MCF 10A (cell line): ENCODE data around the gene AP5S1. TPM values are rescaled to one million over a fixed set of nuclear protein-coding genes. Genes with fewer than 3 reads are reported as not detected.
"Not testable (repeated sequence)": the region's sequence is repeated elsewhere in the genome, so short reads cannot be mapped to it uniquely, and the experiment has no call there.

Experiments used
- BruUV-seq: library from RNA; stranded (reverse); fragments of 400-500 nt; replicated peaks from 2 replicates; lab custom pipeline; 2021; lab: Mats Ljungman, UMichigan
- CTCF ChIA-PET: fragments of 300-600 bp; sonication (Branson Sonifier 250); formaldehyde crosslinking; extraction: SDS; loops from one replicate; lab custom pipeline; 2021; ENCODE audit warnings: antibody characterized with exemption, inconsistent platforms; lab: Yijun Ruan, JAX
- POLR2A ChIA-PET: fragments of 300-600, 350-650 bp; sonication (Branson Sonifier 250); formaldehyde crosslinking; extraction: SDS; loops from one replicate; lab custom pipeline; 2020; ENCODE audit warnings: antibody characterized with exemption, inconsistent platforms; lab: Yijun Ruan, JAX
- DNase-seq: peaks from one replicate; pipeline ENCODE4 v3.0.0-alpha.2; 2018; ENCODE audit not compliant: unreplicated experiment
- H3K27ac Mint-ChIP-seq: one replicate; pipeline ENCODE4 v1.8.0; 2022; ENCODE audit warnings: mild to moderate bottlenecking, low read depth, mixed read lengths; ENCODE audit not compliant: unreplicated experiment
- H3K27me3 Mint-ChIP-seq: one replicate; pipeline ENCODE4 v1.8.0; 2022; ENCODE audit warnings: mixed read lengths; ENCODE audit not compliant: insufficient read depth, unreplicated experiment
- H3K36me3 Mint-ChIP-seq: one replicate; pipeline ENCODE4 v1.8.0; 2022; ENCODE audit warnings: mild to moderate bottlenecking, moderate library complexity, mixed read lengths; ENCODE audit not compliant: insufficient read depth, unreplicated experiment
- H3K4me1 Mint-ChIP-seq: one replicate; pipeline ENCODE4 v1.8.0; 2022; ENCODE audit warnings: mixed read lengths; ENCODE audit not compliant: insufficient read depth, unreplicated experiment
- H3K4me3 Mint-ChIP-seq: one replicate; pipeline ENCODE4 v1.8.0; 2022; ENCODE audit warnings: mild to moderate bottlenecking, moderate library complexity, mixed read lengths; ENCODE audit not compliant: unreplicated experiment
- H3K9me3 Mint-ChIP-seq: one replicate; pipeline ENCODE4 v1.8.0; 2022; ENCODE audit warnings: mixed read lengths; ENCODE audit not compliant: unreplicated experiment
- intact Hi-C: fragments of 100-400 bp; cut with micrococcal nuclease; formaldehyde crosslinking; loops from 2 replicates; pipeline ENCODE4 v1.14.1; 2022
- total RNA-seq: library from RNA; stranded (reverse); gene quantifications from 2 replicates; pipeline ENCODE4 v1.2.3, GENCODE V29; 2022
- TF ChIP-seq, protein P1 (sequence below): fragments of 200-600 bp; IDR thresholded peaks from one replicate; pipeline ENCODE4 v1.8.0; 2022; ENCODE audit warnings: antibody characterized with exemption, mild to moderate bottlenecking; ENCODE audit not compliant: unreplicated experiment

The AP5S1 gene
- total RNA-seq, 1 experiment from 2014 or later: 19.2 TPM

DNA sequence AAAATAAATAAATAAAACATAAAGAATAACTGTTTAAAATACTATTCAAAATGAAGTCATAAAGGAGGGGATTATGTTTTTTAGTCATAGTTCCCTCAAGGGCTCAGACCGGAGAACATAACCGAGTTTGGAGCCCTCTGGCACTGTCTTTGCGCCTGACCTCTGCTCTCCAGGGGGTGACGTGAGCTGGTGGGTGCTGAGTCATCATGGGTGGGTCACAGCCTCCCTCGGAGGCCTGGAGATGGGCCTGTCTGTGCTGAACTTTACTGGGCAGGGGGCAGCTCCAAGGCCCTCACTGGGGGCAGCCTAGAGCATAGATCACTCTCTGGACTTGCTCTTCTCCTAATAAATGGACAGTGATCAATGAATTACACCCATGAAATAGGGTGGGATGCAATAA, 23.1 kb downstream of the AP5S1 start:
- no peak overlapping the region for H3K4me3 Mint-ChIP-seq
- DNase-seq: peak; percentile 58
- H3K27ac Mint-ChIP-seq: peak overlapping the region; percentile 39
- TF ChIP-seq, protein P1, sequence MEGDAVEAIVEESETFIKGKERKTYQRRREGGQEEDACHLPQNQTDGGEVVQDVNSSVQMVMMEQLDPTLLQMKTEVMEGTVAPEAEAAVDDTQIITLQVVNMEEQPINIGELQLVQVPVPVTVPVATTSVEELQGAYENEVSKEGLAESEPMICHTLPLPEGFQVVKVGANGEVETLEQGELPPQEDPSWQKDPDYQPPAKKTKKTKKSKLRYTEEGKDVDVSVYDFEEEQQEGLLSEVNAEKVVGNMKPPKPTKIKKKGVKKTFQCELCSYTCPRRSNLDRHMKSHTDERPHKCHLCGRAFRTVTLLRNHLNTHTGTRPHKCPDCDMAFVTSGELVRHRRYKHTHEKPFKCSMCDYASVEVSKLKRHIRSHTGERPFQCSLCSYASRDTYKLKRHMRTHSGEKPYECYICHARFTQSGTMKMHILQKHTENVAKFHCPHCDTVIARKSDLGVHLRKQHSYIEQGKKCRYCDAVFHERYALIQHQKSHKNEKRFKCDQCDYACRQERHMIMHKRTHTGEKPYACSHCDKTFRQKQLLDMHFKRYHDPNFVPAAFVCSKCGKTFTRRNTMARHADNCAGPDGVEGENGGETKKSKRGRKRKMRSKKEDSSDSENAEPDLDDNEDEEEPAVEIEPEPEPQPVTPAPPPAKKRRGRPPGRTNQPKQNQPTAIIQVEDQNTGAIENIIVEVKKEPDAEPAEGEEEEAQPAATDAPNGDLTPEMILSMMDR: no peak
- no peaks in the 10 kb centered on the region for H3K27me3 Mint-ChIP-seq
- peaks cover 2% of the 10 kb centered on the region for H3K36me3 Mint-ChIP-seq
- POLR2A ChIA-PET: interaction anchor here (3.3 to 4.5 kb wide), 2 partner anchors 22 to 75 kb away, joined by 22 to 64 read pairs; partner anchors contain the start of genes ADISSP and AP5S1
- no TSS peak for BruUV-seq
- peaks cover 8% of the 10 kb centered on the region for H3K4me1 Mint-ChIP-seq
- intact Hi-C loops: no loop called here
- H3K9me3 Mint-ChIP-seq: no peaks in the 10 kb centered on the region
- CTCF ChIA-PET: interaction anchor here (0.5 to 2.9 kb wide), 5 partner anchors 8 to 93 kb away, joined by 3 to 30 read pairs (median 3); partner anchors contain the start of gene AP5S1

DNA sequence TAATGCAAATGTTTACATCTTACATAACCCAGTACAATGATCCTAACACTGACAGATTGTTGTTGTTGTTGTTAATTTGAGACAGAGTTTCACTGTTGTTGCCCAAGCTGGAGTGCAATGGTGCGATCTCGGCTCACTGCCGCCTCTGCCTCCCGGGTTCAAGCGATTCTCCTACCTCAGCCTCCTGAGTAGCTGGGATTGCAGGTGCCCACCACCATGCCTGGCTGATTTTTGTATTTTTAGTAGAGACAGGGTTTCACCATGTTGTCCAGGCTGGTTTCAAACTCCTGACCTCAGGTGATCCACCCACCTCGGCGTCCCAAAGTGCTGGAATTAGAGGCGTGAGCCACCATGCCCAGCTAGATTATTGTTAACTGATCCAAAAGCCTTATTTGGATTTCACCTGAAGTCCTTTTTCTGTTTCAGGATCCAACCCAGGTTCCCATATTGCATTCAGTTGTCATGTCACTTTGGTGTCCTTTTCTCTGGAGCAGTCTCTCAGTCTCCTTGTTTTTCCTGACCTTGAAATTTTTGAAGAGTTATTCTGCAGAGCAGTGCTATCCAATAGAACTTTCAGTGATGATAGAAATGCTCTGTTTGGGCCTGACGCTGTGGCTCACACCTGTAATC, 23.8 kb downstream of the AP5S1 start:
- Mint-ChIP-seq H3K27ac (peak overlapping the region; percentile 39), H3K4me1 (peaks cover 13% of the 10 kb centered on the region)
- ChIA-PET CTCF (interaction anchor here (0.6 to 2.9 kb wide), 7 partner anchors 11 to 58 kb away, joined by 3 to 30 read pairs (median 5); partner anchors contain the start of gene AP5S1), POLR2A (interaction anchor here (1.4 to 4.5 kb wide), 10 partner anchors 11 to 78 kb away, joined by 3 to 64 read pairs (median 12); partner anchors contain the start of genes ADISSP, AP5S1 and CENPB)
- BruUV-seq, intact Hi-C loops, H3K27me3 Mint-ChIP-seq, H3K4me3 Mint-ChIP-seq, H3K36me3 Mint-ChIP-seq, DNase-seq, H3K9me3 Mint-ChIP-seq: not testable (repeated sequence)

DNA sequence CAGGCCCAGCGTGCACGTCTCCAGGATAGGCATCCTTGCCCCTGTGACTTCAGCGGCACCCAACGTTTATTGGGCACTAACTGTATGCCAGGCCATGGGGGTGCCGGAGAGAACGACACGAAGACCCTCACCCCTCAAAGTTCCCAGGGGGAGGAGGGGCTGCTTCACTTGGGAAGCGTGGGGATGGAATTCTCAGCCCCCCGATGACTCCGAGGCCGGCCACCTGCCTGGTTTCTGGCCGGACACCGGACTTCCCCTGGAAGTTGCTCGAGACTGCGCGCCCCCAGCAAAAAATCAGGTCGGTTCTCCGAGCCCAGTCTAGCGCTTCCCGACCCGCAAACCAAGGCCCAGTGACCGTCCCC, 26.0 kb downstream of the AP5S1 start:
- H3K4me3 Mint-ChIP-seq: peak overlapping the region; percentile 83
- peak overlapping the region; percentile 83 for H3K27ac Mint-ChIP-seq
- H3K36me3 Mint-ChIP-seq: peaks cover 29% of the 10 kb centered on the region
- intact Hi-C loops: loop anchor here (2.0 kb wide), 1 partner anchor 26 kb away; the partner anchor contains the start of gene AP5S1
- TF ChIP-seq, protein P1: no peak
- DNase-seq: no peak
- H3K4me1 Mint-ChIP-seq: peaks cover 13% of the 10 kb centered on the region
- POLR2A ChIA-PET: interaction anchor here (0.6 to 4.5 kb wide), 9 partner anchors 8 to 192 kb away, joined by 3 to 64 read pairs (median 8); partner anchors contain the start of genes ADISSP, AP5S1 and CENPB
- BruUV-seq: no TSS peak
- no peaks in the 10 kb centered on the region for H3K9me3 Mint-ChIP-seq
- CTCF ChIA-PET: interaction anchor here (1.6 to 2.9 kb wide), 3 partner anchors 27 to 61 kb away, joined by 3 to 30 read pairs (median 9); partner anchors contain the start of gene AP5S1
- H3K27me3 Mint-ChIP-seq: no peaks in the 10 kb centered on the region

DNA sequence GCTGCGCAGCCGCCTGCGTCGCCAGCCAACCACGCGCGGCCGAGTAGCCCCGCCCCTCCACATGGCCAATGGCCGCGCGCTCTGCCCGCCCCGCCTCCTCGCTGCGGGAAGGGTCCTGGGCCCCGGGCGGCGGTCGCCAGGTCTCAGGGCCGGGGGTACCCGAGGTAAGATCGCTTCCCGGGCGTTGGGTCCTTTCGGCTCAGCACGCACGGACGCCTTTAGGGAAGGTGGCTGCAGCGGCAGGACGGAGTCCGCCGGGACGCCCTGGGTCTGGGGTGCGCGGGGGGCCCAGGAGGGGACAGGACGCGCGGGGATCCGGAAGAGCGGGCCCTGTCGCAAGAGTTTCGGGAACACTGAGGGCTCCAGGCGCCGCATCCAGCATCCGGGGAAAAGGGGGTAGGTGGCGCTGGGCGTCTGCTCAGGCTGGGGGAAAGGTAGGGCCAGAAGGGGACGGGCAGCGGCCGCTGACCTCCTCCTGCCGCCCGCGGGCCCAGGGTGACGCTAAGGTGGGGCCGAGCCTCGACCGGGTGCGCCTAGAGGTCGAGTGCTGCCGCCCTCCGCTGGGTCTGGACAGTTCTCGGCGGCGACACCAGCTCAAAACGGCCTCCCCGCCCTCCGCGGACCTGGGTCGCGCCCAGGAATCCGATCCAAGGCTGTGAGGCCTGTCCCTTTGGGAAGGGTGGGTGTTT, 26.5 kb downstream of the AP5S1 start, which contains the start of gene MAVS:
Gene MAVS, plus strand, starts transcription at position 95 of the 689 bp plus-strand sequence. CDS start 7,791 bp downstream, outside the sequence.
- Mint-ChIP-seq H3K9me3 (no peaks in the 10 kb centered on the region), H3K4me1 (peaks cover 13% of the 10 kb centered on the region), H3K4me3 (peak within 1 kb of the TSS; percentile 83), H3K27ac (peak within 1 kb of the TSS; percentile 83), H3K36me3 (peaks cover 33% of the 10 kb centered on the region), H3K27me3 (no peaks in the 10 kb centered on the region)
- CTCF ChIA-PET: interaction anchor here (0.6 kb wide), 2 partner anchors 11 to 27 kb away, joined by 3 to 4 read pairs; no protein-coding TSS in a partner anchor
- TF ChIP-seq, protein P1: no peak
- BruUV-seq: no TSS peak
- peak; percentile 86 for DNase-seq
- intact Hi-C loops: loop anchor here (2.0 kb wide), 1 partner anchor 26 kb away; the partner anchor contains the start of gene AP5S1
- POLR2A ChIA-PET: interaction anchor here (0.7 to 2.1 kb wide), 12 partner anchors 8 to 232 kb away, joined by 3 to 29 read pairs (median 4); partner anchors contain the start of genes ADISSP, AP5S1 and CENPB
